Stimulated activated effector memory CD8-positive, alpha-beta T cell treated with anti-CD3 and anti-CD28 coated beads, Interleukin-12 subunit alpha, Interleukin-12 subunit beta, amount 100 ng/mL, for 72 hours (primary cell): Measurements from ENCODE around the gene GAS2L2.
"Not testable (repeated sequence)": the region's sequence is repeated elsewhere in the genome, so short reads cannot be mapped to it uniquely, and the experiment has no call there.

ENCODE experiments used
- ATAC-seq: fragments of 150-1000 bp; cut with Tn5 transposase; 2 replicates; pipeline ENCODE4 v1.10.0; 2021
- DNase-seq, 2 donors: peaks; one replicate each; pipeline ENCODE4 v3.0.0; 2021 to 2022; ENCODE audit warnings: low spot score in 2 of 2
- H3K27ac Mint-ChIP-seq: one replicate; pipeline ENCODE4 v1.8.0; 2022; ENCODE audit warnings: mild to moderate bottlenecking, mixed read lengths
- H3K36me3 Mint-ChIP-seq: one replicate; pipeline ENCODE4 v1.8.0; 2022; ENCODE audit warnings: mild to moderate bottlenecking, mixed read lengths
- H3K4me1 Mint-ChIP-seq: one replicate; pipeline ENCODE4 v1.8.0; 2022; ENCODE audit warnings: mixed read lengths
- H3K4me3 Mint-ChIP-seq: one replicate; pipeline ENCODE4 v1.8.0; 2022; ENCODE audit warnings: mild to moderate bottlenecking, mixed read lengths
- H3K9me3 Mint-ChIP-seq: one replicate; pipeline ENCODE4 v1.8.0; 2022; ENCODE audit warnings: mixed read lengths

GAS2L2 gene

DNA sequence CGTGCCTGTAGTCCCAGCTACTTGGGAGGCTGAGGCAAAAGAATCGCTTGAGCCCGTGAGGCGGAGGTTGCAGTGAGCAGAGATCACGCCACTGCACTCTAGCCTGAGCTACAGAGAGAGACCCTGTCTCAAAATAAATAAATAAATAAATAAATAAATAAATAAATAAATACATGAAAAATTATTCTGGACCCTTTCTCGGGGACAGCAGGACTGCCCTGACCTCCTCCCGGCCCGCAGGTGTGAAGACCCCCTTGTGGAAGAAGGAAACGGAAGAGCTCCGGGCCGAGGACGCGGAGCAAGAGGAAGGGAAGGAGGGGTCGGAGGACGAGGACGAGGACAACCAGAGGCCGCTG lies 10.7 kb upstream of the GAS2L2 start:
- peaks cover 7% of the 10 kb centered on the region for H3K4me1 Mint-ChIP-seq
- peaks cover 4% of the 10 kb centered on the region for H3K36me3 Mint-ChIP-seq
- no peak overlapping the region for H3K27ac Mint-ChIP-seq
- H3K4me3 Mint-ChIP-seq = peak overlapping the region; percentile 90
- DNase-seq (no peak), ATAC-seq (no peak)
- no peaks in the 10 kb centered on the region for H3K9me3 Mint-ChIP-seq

DNA sequence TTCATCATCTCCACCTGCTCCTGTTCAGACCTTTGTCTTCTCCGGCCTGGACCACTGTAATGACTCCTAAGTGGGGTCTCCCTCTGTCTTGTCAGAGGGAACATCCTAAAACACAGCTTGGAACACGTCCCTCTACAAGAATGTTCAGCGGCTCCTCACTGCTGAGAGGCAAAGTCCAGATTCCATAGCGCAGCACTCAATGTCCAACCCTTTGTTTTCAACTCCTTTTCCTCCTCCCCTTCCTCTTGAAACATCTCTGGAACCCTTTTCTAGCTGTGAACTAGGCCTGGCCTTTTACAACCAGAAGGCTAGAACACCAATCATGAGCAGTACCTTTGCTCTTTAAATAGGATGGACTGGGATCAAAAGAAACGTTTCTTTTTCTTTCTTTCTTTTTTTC lies 8.6 kb upstream of the GAS2L2 start:
- ATAC-seq (no peak), DNase-seq (no peak)
- Mint-ChIP-seq H3K36me3 (peaks cover 4% of the 10 kb centered on the region), H3K9me3 (no peaks in the 10 kb centered on the region), H3K4me1 (peaks cover 7% of the 10 kb centered on the region), H3K4me3 (no peak overlapping the region), H3K27ac (peak overlapping the region; percentile 60)

DNA sequence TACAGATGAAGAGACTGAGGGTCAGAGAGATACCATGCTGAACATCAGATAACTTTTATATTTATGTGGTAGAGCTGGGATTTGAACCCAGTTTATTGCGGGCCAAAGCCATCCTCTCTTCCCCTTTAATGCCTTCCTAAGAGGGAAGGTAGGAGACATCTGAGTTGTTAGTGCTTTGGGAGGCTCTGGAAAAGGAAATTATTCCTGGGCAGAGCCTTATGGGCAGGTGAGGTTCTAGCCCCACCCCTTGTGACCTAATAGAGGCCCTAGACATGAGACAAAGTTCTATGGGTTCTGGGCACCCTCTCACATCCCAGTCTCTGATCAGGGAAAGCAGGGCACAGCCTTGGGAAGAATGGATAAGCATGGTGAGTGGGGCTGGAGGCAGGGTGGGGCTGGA lies 7.5 kb upstream of the GAS2L2 start, which contains the start of gene C17orf50:
Gene C17orf50 (plus strand): TSS at position 301 of the 400 bp plus-strand sequence. CDS start 55 bp downstream, at position 356.
- DNase-seq (no peak), ATAC-seq (no peak)
- H3K9me3 Mint-ChIP-seq = no peaks in the 10 kb centered on the region
- H3K4me1 Mint-ChIP-seq = peaks cover 7% of the 10 kb centered on the region
- H3K36me3 Mint-ChIP-seq = peaks cover 4% of the 10 kb centered on the region
- H3K27ac Mint-ChIP-seq = peak within 1 kb of the TSS; percentile 60
- no peak within 1 kb of the TSS for H3K4me3 Mint-ChIP-seq

DNA sequence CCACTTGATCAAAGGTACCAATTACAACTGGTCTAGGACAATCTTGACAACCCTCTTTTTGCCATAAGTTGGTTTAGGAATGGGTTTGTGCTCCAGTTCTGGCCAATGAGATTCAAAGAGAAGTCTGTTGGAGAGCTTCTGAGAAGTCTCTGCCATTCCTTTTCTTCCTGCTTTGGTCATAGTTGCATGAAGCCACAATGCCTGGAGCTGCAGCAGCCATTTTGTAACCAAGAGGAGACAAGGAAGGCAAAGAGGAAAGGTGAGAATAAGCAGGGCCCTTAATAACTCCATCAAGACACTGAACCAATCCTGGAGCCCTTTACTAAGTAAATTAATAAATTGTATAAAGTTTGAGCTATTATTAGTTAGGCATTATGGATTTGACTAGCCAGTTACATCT lies 4.2 kb upstream of the GAS2L2 start:
- DNase-seq = no peak
- H3K9me3 Mint-ChIP-seq = no peaks in the 10 kb centered on the region
- ATAC-seq = no peak
- H3K27ac Mint-ChIP-seq = no peak overlapping the region
- no peak overlapping the region for H3K4me3 Mint-ChIP-seq
- no peaks in the 10 kb centered on the region for H3K4me1 Mint-ChIP-seq
- no peaks in the 10 kb centered on the region for H3K36me3 Mint-ChIP-seq

DNA sequence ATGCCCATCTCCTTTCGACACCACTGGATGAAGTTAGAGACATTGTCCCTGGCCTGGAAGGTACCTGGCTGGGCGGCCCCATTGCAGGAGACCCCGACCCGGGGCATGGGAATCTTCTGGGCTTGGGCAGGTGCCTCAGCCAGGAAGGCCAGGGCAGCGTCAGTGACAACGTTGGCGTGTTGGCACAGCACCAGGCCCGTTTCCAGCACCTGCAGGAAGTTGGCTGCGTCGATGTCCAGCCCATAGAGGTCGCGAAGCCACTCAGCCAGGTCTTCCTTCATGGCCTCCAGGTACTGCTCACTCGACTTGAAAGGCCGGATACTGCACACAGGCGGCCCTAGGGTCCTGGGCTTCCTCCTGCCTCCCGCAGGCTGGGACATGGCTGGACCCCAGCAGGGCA lies 568 bp downstream of the GAS2L2 start:
- DNase-seq (no peak), ATAC-seq (no peak)
- no peak overlapping the region for H3K4me3 Mint-ChIP-seq
- no peak overlapping the region for H3K27ac Mint-ChIP-seq
- H3K36me3 Mint-ChIP-seq = no peaks in the 10 kb centered on the region
- peaks cover 34% of the 10 kb centered on the region for H3K4me1 Mint-ChIP-seq
- H3K9me3 Mint-ChIP-seq = no peaks in the 10 kb centered on the region

DNA sequence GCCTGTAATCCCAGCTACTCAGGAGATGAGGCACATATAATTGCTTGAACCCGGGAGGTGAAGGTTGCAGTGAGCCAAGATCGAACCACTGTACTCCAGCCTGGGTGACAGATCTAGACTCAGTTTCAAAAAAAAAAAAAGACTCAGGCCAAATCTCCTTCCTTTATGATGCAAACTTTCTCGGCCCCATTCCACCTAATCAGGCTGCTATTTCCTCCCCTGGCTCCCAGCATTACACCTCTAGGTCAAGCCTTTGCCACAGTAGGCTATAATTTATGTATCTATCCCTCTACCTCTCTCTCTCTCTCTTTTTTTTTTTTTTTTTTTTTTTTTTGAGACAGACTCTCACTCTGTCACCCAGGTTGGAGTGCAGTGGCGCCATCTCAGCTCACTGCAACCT lies 1.5 kb downstream of the GAS2L2 start:
- peaks cover 34% of the 10 kb centered on the region for H3K4me1 Mint-ChIP-seq
- not testable (repeated sequence) for H3K27ac Mint-ChIP-seq, H3K36me3 Mint-ChIP-seq, H3K9me3 Mint-ChIP-seq, H3K4me3 Mint-ChIP-seq, DNase-seq, ATAC-seq

DNA sequence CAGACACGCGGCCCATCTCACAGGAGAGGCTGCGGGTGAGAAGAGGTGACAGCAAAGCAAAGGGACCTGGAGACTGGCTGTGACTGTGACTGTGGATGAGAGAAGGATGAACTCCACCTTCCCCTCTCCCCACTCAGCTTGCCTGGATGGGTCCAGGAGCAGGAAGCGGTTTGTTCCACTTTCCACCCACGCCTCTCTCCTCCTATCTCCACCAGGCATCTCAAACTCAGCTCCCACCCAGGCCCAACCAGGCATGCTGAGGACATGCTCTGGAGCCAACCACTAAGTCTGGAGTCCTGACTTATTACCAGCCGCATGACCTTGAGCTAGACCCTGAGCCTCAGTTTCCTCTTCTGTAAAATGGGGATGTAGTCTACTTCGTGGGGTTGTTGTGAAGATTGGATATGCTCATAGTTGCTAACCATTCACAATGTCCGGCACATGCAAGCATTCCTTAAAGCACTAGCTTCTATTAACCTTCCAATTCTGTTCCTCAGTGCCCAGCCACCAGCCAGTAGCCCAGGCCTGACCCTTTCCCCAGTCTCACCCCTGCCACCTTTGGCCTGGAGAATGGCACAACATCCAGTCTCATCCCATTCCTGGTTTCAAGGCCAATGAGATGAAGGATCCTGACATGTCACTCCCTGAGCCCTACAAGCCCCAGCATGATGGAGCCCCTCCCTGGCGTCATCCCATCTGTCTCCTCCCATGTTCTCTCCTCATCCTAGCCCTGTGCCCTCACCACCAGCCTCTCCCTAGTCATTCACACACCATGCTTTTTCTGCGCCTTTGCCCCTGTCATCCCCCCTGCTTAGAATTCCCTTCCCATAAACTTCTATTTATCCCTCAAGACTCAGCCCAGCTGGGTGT lies 2.3 kb downstream of the GAS2L2 start:
- no peaks in the 10 kb centered on the region for H3K36me3 Mint-ChIP-seq
- ATAC-seq (no peak), DNase-seq (no peak)
- H3K4me3 Mint-ChIP-seq = peak overlapping the region; percentile 24
- peaks cover 34% of the 10 kb centered on the region for H3K4me1 Mint-ChIP-seq
- H3K9me3 Mint-ChIP-seq = no peaks in the 10 kb centered on the region
- H3K27ac Mint-ChIP-seq = no peak overlapping the region

DNA sequence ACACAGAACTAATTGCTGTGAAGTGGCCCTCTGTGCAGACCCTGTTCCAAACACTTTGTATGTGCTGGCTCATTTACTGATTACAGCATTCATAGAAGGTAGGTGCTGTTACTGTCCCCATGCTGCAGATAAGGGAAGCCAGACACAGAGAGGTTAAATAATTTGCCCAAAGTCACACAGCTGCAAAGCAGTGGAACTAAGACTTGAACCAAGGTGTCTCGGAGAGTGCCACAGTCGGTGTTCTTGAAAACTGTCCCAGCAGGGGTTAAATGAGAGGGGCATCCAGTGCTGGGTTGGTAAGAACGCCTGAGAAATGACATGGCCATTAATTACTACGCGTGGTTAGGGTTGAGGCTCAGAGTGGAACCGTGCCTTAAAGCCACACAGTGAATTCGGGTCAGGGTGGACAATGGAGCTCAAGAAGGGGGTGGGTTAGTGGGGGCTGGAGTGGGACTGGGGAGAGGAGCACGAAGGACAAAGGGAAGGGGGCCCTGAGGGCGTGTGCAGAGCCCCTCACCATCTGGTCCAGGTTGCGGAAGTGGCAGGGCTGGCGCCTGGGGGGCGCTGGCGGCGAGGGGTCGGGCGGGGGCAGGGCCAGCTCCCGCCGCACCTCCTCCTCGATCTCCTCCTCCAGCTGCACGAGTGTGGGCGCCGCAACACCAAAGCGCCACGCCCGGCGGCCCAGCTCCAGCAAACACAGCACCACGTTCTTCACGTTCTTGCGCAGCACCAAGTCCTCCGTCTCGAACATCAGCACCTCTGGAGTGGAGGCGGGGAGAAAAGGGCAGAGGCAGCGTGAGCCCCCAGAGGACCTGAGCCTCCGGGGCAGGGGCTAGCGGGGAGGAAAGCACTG lies 3.3 kb downstream of the GAS2L2 start:
- no peak for DNase-seq
- Mint-ChIP-seq H3K4me3 (peak overlapping the region; percentile 24), H3K4me1 (peaks cover 34% of the 10 kb centered on the region), H3K36me3 (no peaks in the 10 kb centered on the region), H3K9me3 (no peaks in the 10 kb centered on the region), H3K27ac (no peak overlapping the region)
- no peak for ATAC-seq

DNA sequence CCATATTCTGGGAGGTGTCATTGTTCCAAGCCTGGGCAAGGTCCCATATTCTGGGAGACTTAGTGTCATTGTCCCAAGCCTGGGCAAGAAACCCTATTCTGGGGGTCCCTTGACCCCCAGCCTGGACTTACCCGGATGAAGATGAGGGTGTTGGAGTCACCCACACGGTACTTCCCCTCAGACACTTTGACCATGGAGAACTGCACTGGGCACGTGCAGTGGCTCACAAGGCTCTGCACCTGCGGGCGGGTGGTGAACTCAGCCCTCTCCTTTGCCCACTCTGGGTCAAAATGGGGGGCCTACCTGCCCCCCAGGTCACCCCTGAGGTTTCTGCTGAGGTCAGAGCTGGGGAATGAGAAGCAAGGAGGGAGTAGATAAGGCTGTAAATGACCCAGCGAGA lies 4.1 kb downstream of the GAS2L2 start:
- H3K4me1 Mint-ChIP-seq = peaks cover 34% of the 10 kb centered on the region
- no peaks in the 10 kb centered on the region for H3K36me3 Mint-ChIP-seq
- H3K9me3 Mint-ChIP-seq = no peaks in the 10 kb centered on the region
- no peak for ATAC-seq
- H3K27ac Mint-ChIP-seq = no peak overlapping the region
- no peak for DNase-seq
- no peak overlapping the region for H3K4me3 Mint-ChIP-seq

DNA sequence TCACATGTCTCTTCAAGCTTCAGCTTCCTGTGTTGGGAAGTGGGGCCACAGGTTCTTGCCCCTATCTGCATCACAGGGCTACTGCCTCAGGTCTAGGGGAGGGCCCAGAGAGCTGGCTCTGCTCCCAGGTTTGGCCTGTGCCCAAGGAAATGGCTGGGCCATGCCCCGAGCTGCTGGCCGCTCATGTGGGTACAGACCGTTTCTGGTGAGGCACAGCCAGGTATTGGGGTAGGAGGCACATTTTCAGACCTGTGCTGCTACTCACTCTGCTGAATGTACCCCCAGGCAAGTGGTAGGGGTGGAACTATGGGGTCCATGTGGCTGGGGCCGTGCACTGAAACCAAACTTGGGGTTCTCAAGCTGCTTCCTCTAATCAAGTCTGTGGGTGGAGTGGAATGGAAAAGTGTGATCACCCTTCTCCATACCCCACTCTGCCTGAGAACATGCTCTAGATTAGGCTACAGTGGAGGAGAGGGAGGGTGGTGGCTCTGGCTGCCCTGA lies 4.6 kb downstream of the GAS2L2 start:
- Mint-ChIP-seq H3K27ac (no peak overlapping the region), H3K4me1 (peaks cover 34% of the 10 kb centered on the region), H3K36me3 (no peaks in the 10 kb centered on the region), H3K9me3 (no peaks in the 10 kb centered on the region), H3K4me3 (no peak overlapping the region)
- no peak for DNase-seq
- ATAC-seq = no peak

DNA sequence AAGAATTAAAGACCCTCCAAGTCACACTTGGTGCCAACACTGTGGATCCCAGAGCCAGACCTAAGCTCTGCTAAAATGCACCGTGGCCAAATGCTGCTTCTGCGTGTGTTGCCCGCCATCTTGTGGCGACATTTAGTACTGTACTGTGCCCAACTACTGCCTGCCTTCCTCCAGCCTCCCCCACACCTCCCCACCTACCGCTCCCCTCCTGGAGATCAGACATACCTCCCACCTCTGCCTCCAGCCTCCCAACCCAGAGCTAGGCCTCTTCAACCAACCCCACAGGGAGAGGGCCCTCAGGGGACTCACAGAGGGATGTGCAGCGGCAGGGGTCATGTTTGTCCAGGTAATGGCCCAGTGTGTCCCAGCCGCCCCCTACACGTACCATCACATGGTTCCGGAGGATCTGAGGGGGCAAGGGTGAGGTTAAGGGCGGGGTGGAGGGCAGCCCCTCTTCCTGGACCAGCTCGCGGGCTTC lies 5.5 kb downstream of the GAS2L2 start:
- H3K36me3 Mint-ChIP-seq = no peaks in the 10 kb centered on the region
- H3K27ac Mint-ChIP-seq = no peak overlapping the region
- H3K4me3 Mint-ChIP-seq = no peak overlapping the region
- peak; percentile 84 for ATAC-seq
- no peaks in the 10 kb centered on the region for H3K9me3 Mint-ChIP-seq
- H3K4me1 Mint-ChIP-seq = peaks cover 34% of the 10 kb centered on the region
- DNase-seq = peak; percentile 66 to 88

DNA sequence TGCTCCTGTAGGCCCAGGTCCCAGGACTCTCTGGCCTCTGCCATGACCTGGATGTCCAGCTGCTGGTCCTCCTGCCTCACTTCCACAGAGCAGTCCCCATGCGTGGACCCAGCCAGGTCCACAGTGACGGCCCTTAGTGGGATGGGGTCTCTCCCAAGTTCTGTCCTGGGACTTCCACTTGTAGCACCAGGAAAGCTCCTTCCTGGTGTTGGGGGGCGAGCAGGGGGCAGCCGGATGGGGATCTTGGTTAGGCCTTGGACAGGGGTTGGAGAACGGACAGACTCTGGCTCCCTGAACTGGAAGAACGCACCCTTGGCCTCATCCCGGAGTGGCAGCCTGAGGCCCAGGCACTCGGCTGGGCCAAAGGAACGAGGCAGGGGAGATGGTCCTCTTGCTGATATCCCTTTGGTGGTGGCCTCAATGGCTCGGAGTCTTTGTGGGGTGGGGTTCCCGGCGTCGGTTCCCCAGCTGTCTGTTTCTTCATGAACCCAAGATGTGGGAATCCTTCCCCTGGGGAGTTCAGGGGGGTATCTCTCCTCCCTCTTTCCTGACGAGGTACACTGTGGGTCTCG lies 7.2 kb downstream of the GAS2L2 start:
- Mint-ChIP-seq H3K4me1 (peaks cover 36% of the 10 kb centered on the region), H3K27ac (no peak overlapping the region), H3K9me3 (no peaks in the 10 kb centered on the region), H3K4me3 (no peak overlapping the region), H3K36me3 (no peaks in the 10 kb centered on the region)
- no peak for DNase-seq
- ATAC-seq = no peak

DNA sequence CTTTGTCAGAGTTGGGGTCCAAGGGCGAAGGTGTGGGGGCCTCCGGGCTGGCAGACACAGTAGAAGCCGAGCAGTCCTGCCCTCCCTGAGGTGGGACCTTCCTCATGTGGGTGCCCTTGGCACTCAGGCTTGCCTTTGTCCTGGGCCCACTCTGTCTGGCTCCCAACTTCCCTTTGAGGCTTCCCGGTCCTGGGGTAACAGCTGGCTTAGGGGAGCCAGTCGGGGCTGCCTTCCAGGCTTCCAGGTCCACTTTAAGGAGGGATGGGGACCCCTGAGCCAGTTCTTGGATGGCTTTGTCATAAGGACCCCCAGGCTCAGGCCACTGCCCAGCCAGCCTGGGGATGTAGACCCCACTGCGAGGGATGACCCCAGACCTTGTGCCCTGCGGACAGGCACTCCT lies 7.8 kb downstream of the GAS2L2 start:
- H3K4me1 Mint-ChIP-seq = peaks cover 31% of the 10 kb centered on the region
- no peak overlapping the region for H3K27ac Mint-ChIP-seq
- DNase-seq (no peak), ATAC-seq (no peak)
- H3K4me3 Mint-ChIP-seq = no peak overlapping the region
- no peaks in the 10 kb centered on the region for H3K36me3 Mint-ChIP-seq
- H3K9me3 Mint-ChIP-seq = no peaks in the 10 kb centered on the region

DNA sequence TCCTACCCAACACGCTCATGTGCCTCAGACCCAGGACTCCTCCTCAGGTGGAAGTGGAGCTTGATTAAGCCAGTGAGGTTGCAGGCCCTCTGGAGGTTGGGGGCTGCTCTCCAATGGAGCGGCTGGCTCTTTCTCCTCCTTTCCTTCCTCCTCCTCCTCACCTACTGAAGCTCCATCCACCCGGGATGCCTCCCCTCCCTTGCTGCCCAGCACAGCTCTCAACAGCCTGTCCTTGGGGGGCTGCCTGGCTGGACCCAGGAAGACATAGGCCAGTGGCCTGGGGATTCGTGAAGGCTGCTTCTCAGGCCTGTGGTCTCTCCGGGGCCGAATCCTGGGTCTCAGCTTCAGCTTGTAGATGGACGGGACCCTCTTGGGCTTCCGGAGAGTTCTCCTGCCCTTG lies 8.2 kb downstream of the GAS2L2 start:
- H3K27ac Mint-ChIP-seq = no peak overlapping the region
- peaks cover 26% of the 10 kb centered on the region for H3K4me1 Mint-ChIP-seq
- ATAC-seq = no peak
- no peaks in the 10 kb centered on the region for H3K36me3 Mint-ChIP-seq
- no peak overlapping the region for H3K4me3 Mint-ChIP-seq
- no peaks in the 10 kb centered on the region for H3K9me3 Mint-ChIP-seq
- DNase-seq = no peak

DNA sequence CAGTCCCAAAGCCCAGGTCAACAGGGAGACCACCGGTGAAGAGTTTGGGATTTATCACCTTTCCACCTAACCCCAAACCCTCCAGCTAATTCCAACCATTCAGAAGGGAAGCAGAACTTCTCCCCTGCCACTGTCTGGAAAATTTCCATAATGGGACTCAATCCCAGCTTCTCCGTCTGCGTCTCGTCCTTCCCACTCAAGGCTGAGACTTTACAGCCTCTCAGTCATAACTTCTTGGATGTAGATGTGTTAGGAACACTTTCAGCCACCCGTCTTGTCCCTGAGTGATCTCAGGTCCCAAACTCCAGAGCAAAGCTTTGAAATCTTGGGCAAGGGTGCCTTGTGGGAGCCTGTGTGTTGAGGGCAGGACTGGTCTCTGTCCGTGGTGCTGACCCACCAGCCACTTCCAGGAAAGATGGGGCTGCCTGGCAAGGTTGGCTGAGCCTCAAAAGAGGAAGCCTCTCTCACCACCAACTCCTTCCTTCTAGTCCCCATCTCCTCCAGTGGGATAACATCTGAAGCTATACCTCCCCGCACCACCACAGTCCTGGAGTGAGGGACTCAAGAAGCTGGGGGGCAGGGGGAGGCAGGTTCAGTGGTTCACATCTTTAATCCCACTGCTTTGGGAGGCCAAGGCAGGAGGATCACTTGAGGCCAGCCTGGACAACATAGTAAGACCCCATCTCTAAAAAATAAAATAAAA lies 9.3 kb downstream of the GAS2L2 start:
- no peak for DNase-seq

More for the DNA sequence above, 9.3 kb downstream of the GAS2L2 start:
- no peaks in the 10 kb centered on the region for H3K9me3 Mint-ChIP-seq
- ATAC-seq = no peak
- H3K27ac Mint-ChIP-seq = no peak overlapping the region
- H3K36me3 Mint-ChIP-seq = no peaks in the 10 kb centered on the region
- peaks cover 17% of the 10 kb centered on the region for H3K4me1 Mint-ChIP-seq
- H3K4me3 Mint-ChIP-seq = no peak overlapping the region
